ENCODE results near the gene RTTN.
A peak's percentile ranks its signal among the peaks of the same experiment; 100 is the strongest.

The RTTN gene

DNA sequence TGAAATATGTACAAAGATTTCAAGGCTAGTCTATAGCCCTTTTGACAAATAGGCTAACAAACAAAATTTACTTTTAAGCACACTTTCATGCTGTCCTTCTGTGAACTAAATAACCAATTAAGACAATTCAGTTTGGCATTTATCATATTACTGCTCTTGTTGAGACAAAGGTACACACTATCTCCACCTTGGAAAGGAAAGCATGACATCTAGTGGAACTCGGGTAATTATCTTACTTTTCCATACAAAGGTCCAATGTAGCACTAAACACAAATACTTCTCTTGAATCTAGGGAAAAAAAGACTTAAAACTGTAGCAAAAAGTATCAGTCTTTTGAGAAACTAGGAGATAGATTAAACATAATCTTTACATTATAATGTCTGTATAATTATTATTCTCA is 132.8 kb downstream of the RTTN start:
- peak; percentile 48 for FAIRE-seq

GRCh38 chr18:70069965-70070364 is 135.5 kb downstream of the RTTN start:
- FAIRE-seq, result no peak

DNA sequence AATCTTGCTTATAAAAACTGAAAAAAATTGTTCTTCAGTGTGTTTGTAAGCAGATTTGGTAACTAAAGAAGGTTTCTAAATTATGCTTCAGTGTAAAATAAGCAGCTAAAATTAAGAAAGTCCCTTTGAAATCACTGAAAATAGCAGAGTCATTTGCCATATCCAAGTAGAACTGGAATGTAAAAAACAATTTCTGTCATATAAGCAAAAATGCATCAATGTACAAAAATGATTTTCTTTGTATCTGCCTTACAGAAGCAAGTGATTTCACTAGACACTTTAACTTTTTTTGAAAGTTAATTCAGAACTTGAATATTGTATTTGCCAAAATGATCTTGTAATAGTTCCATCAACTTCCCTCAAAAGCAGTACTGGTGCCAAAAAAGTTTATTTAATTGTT is 136.1 kb downstream of the RTTN start:
- no peak for FAIRE-seq

DNA sequence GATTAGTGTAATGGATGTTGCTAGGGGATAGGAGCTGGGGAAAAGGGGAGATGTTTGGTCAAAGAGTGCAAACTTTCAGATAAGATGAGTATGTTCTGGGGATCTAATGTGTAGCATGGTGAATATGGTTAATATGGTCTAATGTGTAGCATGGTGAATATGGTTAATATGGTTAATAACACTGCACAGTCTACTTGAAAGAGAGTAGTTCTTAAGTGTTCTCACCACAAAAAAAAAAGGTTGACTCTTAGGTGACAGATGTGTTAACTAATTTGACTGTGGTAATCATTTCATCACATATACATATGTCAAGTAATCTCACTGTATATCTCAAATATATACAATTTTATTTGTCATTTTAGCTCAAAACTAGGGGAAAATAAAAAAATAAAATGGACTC is 136.5 kb downstream of the RTTN start:
- no peak for FAIRE-seq

DNA sequence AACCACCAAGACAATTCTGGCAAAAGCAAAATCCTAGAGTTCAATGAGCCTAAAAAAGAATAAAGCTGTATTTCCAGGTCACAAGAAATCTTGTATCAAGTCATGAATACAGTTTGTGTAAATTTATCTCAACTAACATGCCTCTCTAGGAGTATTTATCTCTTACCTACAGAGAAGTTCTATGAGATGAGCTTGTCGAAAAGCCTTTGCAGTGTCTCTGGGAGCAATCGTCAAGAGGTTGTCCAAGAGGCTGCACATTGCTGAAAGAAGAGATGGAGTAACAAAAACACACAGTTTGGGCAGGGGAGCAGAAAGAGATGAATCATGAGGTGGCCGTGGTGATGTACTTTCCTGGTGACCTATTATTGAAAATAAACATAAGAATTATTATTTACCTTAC is 145.8 kb downstream of the RTTN start:
- no peak for FAIRE-seq

DNA sequence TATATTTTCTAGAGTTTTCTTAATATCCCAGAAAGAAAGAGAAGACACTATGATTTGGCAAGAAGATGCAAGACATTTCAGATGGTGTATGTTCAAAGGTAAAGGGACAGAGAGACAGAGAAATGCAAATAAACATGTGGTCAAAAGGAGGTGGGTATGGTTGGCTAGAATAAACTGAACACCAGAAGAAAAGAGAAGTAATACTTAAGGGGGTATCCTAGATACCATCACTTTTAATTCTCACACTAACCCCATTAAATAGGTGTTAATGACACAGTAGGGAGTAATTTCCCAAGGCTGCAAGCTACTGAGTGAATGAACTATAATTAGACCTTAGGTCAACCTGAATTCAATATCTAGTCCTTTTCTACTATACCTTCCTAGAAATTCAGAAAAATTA is 146.6 kb downstream of the RTTN start:
- FAIRE-seq, result no peak

DNA sequence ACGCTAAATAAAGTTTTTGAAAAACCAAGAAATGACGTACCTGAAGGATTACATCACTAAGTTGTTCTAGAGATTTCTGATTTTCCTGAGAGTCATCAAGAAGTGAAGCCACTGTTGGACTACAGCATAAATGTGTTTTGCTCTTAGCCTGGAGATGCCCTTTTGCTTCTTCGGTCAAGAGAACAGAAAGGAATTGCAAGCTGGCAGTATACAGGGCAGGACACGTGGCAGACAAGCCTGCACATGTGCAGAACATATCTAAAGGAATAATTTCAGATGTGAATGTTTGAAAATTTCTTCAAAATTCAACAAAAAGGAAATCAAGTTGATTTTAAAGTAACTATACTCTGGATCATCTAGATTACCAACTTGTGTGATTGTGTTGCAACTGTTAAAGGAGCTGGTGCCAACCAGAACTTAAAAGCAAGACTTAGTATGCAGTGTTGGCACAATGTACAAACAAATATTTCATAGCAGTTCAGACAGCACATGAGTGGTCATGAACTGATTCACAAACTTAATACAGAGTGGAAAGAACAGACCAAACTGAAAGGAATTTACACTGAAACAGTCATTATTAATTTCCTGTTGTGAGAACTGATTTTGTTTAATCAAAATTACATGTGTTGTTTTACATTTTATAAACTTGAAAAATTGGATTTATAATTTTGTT is 157.4 kb downstream of the RTTN start:
- peak; percentile 50 for FAIRE-seq

DNA sequence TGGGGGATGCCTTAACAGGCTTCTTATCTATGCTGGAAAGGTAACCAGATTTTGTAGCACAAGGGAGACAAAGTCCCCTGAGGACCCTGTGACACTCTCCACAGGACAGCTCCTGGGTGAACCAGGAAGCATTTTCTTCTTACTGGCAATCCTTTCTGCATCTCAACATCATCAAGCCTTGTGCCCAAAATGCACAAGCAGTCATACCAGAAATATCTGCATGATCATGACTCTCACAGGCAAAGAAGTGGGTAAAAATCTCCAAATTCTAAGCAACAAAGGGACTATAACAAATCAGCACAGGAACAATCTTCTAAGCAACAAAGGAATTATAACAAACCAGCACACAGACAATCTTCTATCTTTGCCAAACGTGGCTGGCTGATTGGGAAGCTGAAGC is 158.7 kb downstream of the RTTN start:
- FAIRE-seq, result no peak

- no peak for FAIRE-seq
Observed at GRCh38 chr18:70046207-70046606, 159.3 kb downstream of the RTTN start.

- FAIRE-seq, result no peak
Observed at GRCh38 chr18:70044632-70045031, 160.9 kb downstream of the RTTN start.

- no peak for FAIRE-seq
Observed at GRCh38 chr18:70041459-70042050, 163.9 kb downstream of the RTTN start.

GRCh38 chr18:70039186-70039585 is 166.3 kb downstream of the RTTN start:
- FAIRE-seq, result no peak

DNA sequence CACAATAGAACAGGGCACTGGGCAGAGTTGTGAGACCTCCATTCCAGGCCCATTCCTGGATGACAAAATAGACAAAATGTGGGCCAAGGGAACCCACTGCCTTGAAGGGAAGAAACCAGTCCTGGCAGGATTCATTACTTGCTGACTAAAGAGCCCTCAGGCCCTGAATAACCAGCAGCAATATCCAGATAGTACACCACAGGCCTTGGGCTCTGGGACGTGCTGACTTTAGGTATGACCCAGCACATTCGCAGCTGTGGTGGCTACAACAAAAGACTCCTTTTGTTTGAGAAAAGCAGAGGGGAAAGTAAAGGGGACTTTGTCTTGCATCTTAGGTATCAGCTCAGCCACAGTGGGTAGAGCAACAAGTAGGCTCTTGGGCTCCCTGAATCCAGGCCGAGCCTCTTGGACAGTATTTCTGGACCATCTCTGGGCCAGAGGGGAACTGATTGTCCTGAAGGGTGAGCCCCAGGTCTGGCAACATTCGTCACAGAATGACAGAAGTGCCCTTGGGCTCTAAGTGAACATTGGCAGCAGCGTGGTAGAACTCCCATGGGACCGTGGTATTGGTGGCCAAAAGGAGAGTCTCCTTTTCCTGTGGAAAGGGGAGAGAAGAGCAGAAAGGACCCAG is 167.9 kb downstream of the RTTN start:
- FAIRE-seq, result no peak

DNA sequence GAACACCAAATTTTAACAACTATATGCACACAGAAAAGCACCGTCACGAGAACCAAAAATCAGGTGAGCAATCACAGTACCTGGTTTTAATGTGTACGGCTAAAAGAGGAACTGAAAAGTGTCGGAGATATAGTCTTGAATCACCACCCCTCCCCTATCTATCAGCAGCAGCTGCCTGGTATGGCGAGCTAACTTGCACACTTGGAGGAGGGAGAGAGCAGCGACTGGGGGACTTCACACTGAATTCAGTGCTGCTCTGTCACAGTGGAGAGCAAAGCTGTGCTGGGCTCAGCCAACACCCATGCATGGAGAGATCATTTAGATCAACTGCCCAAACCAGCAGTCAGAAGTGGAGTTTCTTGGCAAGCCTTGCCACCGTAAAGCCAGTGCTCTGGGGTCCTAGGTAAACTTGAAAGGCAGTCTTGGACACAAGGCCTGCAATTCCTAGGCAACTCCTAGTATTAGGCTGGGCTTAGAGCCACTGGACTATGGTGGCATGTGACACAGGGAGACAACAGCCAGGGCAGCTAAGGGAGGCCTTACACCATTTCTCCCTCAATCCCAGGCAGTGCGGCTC is 168.6 kb downstream of the RTTN start:
- FAIRE-seq, result no peak

- no peak for FAIRE-seq
Observed at GRCh38 chr18:70036168-70036567, 169.3 kb downstream of the RTTN start.

DNA sequence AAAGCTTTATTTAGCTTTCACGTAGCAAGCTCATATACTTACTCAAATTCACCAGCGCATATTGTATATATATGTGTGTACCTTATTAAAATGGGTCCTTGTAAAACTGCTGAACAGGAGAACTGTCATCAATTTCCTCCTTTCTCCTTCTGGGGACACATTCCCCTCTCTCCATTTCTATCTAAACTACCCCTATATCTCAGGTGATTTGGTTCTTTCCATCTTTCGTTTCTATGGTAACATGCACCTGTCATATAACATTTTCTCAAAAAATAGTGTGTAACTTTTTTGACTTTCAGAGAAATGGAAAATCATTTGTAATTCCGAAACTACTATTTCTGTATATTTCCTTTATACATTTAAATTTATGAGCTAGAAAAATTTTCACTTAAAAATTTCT is 174.3 kb downstream of the RTTN start:
- no peak for FAIRE-seq

GRCh38 chr18:70030728-70031127 is 174.8 kb downstream of the RTTN start:
- no peak for FAIRE-seq

DNA sequence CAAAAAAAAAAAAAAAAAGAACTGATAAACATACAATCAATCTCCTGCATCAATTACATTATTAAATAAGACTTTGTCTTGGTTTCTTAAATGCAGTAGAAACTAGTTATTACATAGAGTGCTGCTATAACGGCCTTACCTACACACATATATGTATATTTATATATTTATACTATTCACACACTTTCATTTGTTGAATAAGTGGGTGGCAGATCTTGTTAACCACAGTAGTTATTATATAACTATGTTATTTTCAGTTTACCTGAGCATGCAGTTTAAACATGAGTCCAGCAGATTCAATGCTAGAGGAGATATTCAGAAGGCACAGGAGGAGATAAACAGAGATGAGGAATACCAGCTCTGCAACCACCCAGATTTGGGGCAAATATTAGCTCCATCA is 176.3 kb downstream of the RTTN start:
- FAIRE-seq, result no peak

GRCh38 chr18:70028734-70029133 is 176.8 kb downstream of the RTTN start:
- no peak for FAIRE-seq

DNA sequence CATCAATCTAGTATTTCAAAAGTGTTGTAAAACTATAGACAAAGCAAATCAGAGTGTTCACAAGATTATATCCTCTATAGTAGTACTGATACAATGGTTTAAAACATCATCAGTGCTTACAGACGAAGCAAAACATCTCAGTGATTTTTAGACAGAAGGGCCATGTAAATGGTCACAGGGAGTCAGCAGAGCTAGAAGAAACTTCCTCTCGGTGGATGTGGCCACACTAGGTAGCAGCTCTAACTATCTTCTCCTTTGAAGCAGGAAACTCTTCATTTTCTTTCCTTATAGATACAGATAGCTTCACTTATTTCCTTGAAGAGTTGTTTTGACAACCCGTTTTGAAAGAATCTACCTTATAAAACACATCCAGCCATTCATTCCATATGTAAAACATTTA is 177.4 kb downstream of the RTTN start:
- no peak for FAIRE-seq

DNA sequence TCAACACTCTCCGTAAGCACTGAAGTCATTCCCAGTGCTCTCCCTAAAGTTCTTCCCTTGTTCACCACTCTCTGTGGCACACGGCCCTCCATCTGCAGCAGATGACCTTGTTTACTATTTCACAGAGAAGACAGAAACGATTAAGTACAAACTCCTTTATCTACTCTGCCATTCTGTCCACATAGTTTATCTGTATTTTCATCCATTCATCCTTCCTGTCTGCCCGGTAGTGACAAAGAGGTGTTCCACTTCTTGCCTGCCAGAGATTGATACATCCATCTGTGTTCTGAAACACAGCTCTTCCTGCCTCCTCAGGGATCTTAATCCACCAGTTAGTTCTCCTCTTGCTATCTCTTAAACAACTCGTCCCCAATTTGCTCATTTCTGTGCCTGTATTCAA is 179.9 kb downstream of the RTTN start:
- no peak for FAIRE-seq

DNA sequence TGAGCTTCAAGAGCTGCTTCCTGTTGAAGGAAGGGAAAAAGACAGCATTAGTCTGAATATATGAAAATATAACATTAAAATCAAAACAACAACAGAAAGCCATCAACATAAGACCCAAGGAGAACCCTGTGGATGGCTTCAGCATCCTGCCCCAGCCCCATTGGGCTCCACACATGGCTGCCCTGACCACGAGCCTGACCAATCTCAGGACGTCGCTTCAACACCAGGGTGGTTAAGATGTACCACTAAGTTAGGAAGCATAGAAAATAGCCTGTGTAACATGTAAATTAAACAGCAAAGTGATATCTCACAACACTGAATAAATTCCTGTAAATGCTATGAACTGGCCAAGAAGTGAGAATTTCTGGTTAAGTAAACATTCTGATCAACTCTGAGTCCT is 180.7 kb downstream of the RTTN start:
- no peak for FAIRE-seq

GRCh38 chr18:70024093-70024492 is 181.4 kb downstream of the RTTN start:
- no peak for FAIRE-seq

DNA sequence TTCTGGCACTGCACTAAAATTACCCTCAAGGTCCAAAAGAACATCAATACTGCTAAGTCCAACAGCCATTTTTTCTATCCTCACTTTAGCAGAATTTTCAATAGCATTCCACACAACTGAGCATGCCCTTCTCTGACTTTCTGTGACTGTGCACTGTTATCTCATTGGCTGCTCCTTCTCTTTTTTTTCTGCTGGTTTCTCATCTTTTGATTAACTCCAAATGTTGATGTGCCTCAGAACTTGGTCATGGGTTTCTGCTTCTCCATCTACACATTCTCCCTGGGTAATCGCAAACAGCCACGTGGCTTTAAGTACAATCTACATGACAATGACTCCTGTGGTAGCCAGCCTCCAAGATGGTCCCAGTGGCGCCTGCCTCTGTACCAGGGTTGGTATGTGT is 182.9 kb downstream of the RTTN start:
- no peak for FAIRE-seq
